Breast epithelium (tissue), 4 donors: ENCODE data around the gene LRRC74B. TPM values are rescaled to one million over a fixed set of nuclear protein-coding genes. Genes with fewer than 3 reads are reported as not detected.

Source experiments
- DNase-seq, 2 donors: peaks; one replicate each; pipeline ENCODE4 v3.0.0-alpha.2; 2019; ENCODE audit warnings: low spot score in 2 of 2
- H3K27ac ChIP-seq, 2 donors: fragments of 200-600 bp; sonication (generic) in 1 of 2; one replicate each; pipeline ENCODE4 v1.5.1; 2016 to 2019; ENCODE audit warnings: mild to moderate bottlenecking in 1 of 2
- H3K27me3 ChIP-seq, 2 donors: fragments of 200-600 bp; sonication (generic) in 1 of 2; one replicate each; pipeline versions ENCODE4 v1.5.1 to v1.6.0; 2017 to 2019; ENCODE audit warnings: control low read depth in 1 of 2, mild to moderate bottlenecking in 1 of 2
- H3K36me3 ChIP-seq: fragments of 200-600 bp; one replicate; pipeline ENCODE4 v1.5.1; 2019
- H3K4me1 ChIP-seq, 2 donors: fragments of 200-600 bp; sonication (generic); one replicate each; pipeline ENCODE4 v1.5.1; 2016 to 2019; ENCODE audit warnings: control low read depth in 1 of 2
- H3K4me3 ChIP-seq, 3 donors: fragments of 200-600 bp; sonication (generic); 1 replicate in 2 of 3; 2 replicates in 1 of 3; pipeline ENCODE4 v1.5.1; 2016 to 2019; ENCODE audit warnings: mild to moderate bottlenecking in 3 of 3, moderate library complexity in 2 of 3
- H3K9me3 ChIP-seq, 2 donors: fragments of 200-600 bp; sonication (generic) in 1 of 2; one replicate each; pipeline ENCODE4 v1.5.1; 2016 to 2019; ENCODE audit warnings: control low read depth in 1 of 2
- CTCF ChIP-seq, 3 donors: fragments of 450-650 bp; IDR thresholded peaks; one replicate each; pipeline ENCODE4 v1.5.1; 2016 to 2017; ENCODE audit warnings: antibody characterized with exemption in 3 of 3, mild to moderate bottlenecking in 3 of 3, moderate library complexity in 3 of 3
- POLR2A ChIP-seq: fragments of 450-650 bp; IDR thresholded peaks from one replicate; pipeline ENCODE4 v1.6.1; 2016; ENCODE audit warnings: antibody characterized with exemption, mild to moderate bottlenecking, moderate library complexity
- POLR2AphosphoS5 ChIP-seq, 3 donors: sonication (generic); formaldehyde crosslinking; IDR thresholded peaks; one replicate each; pipeline ENCODE4 v1.6.1; 2017; ENCODE audit warnings: antibody characterized with exemption in 3 of 3
- intact Hi-C: fragments of 100-400 bp; cut with DNase I; formaldehyde crosslinking; loops from one replicate; pipeline ENCODE4 v1.15.1; 2023; ENCODE audit warnings: low total_unique reads
- total RNA-seq, 3 donors: library from RNA; depleted of rRNA; stranded (reverse); fragments of >200 nt; gene quantifications; one replicate each; pipeline ENCODE4 v1.1.0, GENCODE V29; 2016

LRRC74B gene
- total RNA-seq, 3 donors from 2014 or later: not detected

DNA sequence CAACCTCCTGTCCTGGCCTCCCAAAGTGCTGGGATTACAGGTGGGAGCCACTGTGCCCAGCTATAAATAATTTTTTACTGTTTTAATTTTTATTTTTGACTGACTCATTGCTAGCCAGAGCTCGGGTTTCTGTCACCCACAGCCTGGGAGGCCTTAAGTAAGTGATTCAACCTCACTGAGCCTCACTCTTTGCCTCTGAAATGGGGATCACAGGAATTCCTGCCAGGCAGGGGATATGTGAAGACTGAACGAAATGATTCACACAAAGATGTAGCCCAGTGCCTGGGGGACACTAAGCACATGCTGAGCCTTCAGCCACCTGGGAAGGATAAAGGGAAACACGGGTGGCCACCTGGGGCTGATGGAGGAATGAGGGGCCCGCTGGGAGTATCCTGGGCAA lies 3.8 kb upstream of the LRRC74B start:
- intact Hi-C loops: no loop called here
- TF ChIP-seq POLR2AphosphoS5 (IDR thresholded peaks at IDR 0.05) (no peak), POLR2A (no peak), CTCF (IDR thresholded peaks at IDR 0.05) (no peak)
- Histone ChIP-seq H3K36me3 (no peaks in the 10 kb centered on the region), H3K9me3 (no peaks in the 10 kb centered on the region), H3K27me3 (no peaks in the 10 kb centered on the region), H3K4me1 (no peaks in the 10 kb centered on the region), H3K27ac (no peak overlapping the region), H3K4me3 (no peak overlapping the region)
- DNase-seq: no peak

DNA sequence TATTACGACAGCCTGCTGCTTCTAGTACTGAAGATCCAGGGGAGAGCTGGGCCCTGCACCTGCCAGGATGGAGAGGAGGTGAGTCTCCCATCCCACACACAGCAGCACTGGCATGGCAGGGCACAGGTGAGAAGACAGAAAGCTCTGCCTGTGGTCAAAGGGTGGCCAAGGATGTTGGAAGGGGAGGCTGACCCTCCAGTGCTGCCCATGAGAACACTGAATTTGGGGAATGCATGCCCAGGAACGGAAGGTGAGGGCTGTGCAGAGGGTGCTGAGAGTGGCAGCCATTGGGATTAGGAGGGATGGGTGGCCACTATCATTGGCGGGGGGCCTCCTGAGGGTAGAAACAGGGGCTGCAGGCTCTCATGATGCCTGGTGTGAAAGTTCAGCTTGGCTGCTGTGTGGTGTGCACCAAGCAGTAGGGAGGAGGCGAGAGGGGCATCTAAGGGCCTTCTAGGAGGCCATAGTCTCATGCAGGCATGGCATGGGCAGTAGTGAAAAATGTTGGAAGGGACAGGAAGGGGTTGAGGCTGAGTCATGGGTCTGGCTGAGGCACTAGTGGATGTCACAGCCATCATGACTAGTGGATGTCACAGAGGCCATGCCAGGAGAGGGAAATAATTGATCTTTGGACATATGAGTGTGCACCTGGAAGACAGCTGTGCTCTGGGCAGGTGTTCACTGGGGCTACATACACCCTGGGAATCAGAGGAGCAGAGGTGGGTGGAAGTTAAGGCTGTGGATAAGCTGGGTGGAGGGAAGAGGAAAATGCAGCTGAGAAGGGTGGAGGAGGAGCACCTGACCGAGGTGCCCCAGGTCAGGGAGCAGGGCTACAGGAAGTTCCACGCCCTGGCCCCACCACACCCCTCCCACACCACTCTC lies 2.5 kb upstream of the LRRC74B start:
- DNase-seq: no peak
- Histone ChIP-seq H3K36me3 (no peaks in the 10 kb centered on the region), H3K4me1 (no peaks in the 10 kb centered on the region), H3K4me3 (no peak overlapping the region), H3K27ac (no peak overlapping the region), H3K9me3 (no peaks in the 10 kb centered on the region), H3K27me3 (no peaks in the 10 kb centered on the region)
- TF ChIP-seq CTCF (IDR thresholded peaks at IDR 0.05) (no peak), POLR2A (no peak), POLR2AphosphoS5 (IDR thresholded peaks at IDR 0.05) (no peak)
- intact Hi-C loops: no loop called here

DNA sequence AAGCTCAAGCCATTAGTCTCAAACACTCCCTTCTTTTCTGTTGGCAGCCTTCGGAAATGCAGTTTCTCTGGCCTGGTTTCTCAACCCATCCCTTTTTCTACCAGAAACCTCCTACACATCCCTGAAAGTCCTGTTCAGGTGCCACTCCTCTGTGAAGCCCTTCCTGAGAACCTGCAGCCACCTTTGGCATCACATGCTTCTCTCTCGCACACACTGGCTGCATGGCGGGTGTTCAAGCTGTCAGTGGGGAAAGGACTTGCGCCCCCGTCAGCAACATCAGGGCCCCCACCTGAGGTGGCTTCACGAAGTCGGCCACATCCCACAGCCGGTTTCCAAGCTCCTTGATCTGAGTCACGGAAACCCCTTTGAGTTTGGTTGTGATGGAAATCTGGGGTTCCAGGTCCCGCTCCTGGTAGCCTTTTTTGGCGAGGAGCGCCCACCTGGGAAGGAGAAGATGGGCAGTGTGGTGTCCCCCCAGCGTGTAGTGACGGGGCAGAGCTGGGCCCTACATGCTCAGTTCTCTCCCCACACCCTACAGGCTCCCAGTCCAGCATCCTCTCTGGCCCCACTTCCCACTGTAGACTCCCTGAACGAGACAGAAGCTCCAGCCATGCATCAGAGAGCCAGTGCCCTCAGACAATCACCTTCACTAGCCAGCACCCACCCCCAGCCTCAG lies 1.7 kb upstream of the LRRC74B start:
- Histone ChIP-seq H3K9me3 (no peaks in the 10 kb centered on the region), H3K4me3 (no peak overlapping the region), H3K4me1 (no peaks in the 10 kb centered on the region), H3K27me3 (no peaks in the 10 kb centered on the region), H3K27ac (no peak overlapping the region), H3K36me3 (no peaks in the 10 kb centered on the region)
- DNase-seq: no peak
- no peak for TF ChIP-seq POLR2A
- no peak for TF ChIP-seq CTCF (IDR thresholded peaks at IDR 0.05)
- TF ChIP-seq POLR2AphosphoS5 (IDR thresholded peaks at IDR 0.05): no peak
- intact Hi-C loops: no loop called here

DNA sequence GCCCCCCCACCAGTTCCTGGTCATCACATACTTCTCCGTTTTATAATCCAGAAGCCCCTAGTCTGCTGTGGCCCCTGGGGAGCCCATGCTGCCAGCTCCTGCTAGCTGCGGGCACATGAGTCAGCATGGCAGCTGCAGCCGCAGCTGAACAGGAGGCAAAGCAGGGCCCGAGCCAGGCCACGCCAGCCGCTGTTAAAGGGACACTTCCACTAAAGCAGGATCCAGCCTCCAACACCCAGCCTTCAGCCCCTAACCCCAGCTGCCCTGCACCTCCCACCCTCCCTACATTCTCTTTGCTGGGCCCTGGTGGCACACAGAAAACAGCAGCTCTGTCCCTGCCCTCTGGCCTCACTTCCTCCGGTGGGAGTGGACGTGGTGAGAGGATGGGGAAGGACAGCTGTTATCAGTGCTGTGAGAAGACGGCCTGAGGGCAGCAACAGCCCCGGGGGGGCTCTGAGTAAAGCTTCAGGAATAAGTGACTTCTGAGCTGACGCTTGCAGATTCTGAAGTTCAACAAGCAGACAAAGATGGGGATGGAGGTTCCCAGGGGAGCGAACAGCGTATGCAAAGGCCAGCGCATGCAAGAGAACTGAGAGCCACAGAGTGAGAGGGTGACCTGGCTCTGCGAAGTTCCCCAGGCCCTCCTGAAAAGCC lies 688 bp upstream of the LRRC74B start:
- no peak for DNase-seq
- Histone ChIP-seq H3K4me3 (peak overlapping the region; percentile 21 to 55 (median 45)), H3K9me3 (no peaks in the 10 kb centered on the region), H3K4me1 (no peaks in the 10 kb centered on the region), H3K27me3 (no peaks in the 10 kb centered on the region), H3K27ac (no peak overlapping the region), H3K36me3 (no peaks in the 10 kb centered on the region)
- TF ChIP-seq CTCF (IDR thresholded peaks at IDR 0.05): no peak
- TF ChIP-seq POLR2AphosphoS5 (IDR thresholded peaks at IDR 0.05): no peak
- no peak for TF ChIP-seq POLR2A
- intact Hi-C loops: no loop called here
